Measurements from ENCODE around the gene ECSCR.
"Not testable (repeated sequence)": the region's sequence is repeated elsewhere in the genome, so short reads cannot be mapped to it uniquely, and the experiment has no call there.

ECSCR gene

DNA sequence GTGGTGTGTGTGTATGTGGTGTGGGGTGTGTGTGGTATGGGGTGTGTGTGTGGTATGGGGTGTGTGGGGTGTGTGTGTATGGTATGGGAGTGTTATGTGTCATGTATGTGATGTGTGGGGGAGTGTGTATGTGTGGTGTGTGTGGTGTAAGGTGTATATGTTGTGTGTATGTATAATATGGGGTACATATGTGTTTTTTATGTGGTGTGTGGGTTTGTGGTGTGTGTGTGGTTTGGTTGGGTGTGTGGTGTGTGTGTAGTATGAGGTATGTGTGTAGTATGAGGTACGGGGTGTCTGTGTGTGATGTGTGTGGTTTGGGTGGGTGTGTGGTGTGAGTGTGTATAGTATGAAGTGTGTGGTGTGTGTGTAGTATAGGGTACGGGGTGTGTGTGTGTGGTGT is 11.4 kb downstream of the ECSCR start:
- Histone ChIP-seq H3K4me1 (ENCODE audit: insufficient read depth, low read length) (no peaks in the 10 kb centered on the region), H2AFZ (ENCODE audit: low read depth, low read length) (no peak overlapping the region), H3K27me3 (ENCODE audit: insufficient read depth, low read length) (no peaks in the 10 kb centered on the region), H3K9me3 (ENCODE audit: low read length) (no peaks in the 10 kb centered on the region), H3K4me3 (ENCODE audit: low read length) (no peak overlapping the region), H3K36me3 (ENCODE audit: insufficient read depth, low read length) (no peaks in the 10 kb centered on the region)

DNA sequence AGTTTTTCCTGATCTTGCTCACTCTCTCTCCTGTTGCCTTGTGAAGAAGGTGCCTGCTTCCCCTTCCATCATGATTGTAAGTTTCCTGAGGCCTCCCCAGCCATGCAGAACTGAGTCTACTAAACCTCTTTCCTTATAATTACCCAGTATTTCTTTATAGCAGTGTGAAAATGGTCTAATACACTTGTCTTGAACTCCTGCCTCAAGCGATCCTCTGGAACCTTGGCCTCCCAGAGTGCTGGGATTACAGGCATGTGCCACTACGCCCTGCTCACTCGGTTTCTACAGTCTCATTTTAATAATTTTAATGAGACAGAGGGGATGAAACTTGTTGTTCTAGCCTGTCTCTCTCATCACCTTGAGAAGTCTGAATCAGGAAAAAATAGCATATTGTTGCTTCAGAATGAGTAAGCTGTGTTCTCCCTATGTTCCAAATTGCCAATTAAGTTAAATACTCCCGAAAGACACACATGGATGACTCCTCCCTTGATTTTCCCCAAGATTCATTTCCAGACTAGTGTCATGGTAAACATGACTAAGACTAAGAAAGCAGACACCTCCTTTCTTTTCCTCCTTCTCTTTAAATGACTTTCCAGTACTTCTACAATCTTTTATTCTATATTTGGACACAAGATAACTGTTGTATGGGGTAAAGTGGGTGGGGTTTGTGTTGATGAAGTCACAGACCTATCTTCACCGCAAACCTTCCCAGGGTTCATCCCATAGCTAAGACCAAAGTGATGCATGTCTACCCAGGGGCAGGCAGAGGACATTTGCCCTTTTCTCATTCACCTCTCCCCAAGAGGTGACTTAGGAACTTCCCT is 15.4 kb downstream of the ECSCR start:
- H3K4me1 ChIP-seq (ENCODE audit: insufficient read depth, low read length): no peaks in the 10 kb centered on the region
- no peaks in the 10 kb centered on the region for H3K36me3 ChIP-seq (ENCODE audit: insufficient read depth, low read length)
- no peaks in the 10 kb centered on the region for H3K9me3 ChIP-seq (ENCODE audit: low read length)
- no peak overlapping the region for H3K4me3 ChIP-seq (ENCODE audit: low read length)
- peaks cover 5% of the 10 kb centered on the region for H3K27me3 ChIP-seq (ENCODE audit: insufficient read depth, low read length)
- H2AFZ ChIP-seq (ENCODE audit: low read depth, low read length): no peak overlapping the region

DNA sequence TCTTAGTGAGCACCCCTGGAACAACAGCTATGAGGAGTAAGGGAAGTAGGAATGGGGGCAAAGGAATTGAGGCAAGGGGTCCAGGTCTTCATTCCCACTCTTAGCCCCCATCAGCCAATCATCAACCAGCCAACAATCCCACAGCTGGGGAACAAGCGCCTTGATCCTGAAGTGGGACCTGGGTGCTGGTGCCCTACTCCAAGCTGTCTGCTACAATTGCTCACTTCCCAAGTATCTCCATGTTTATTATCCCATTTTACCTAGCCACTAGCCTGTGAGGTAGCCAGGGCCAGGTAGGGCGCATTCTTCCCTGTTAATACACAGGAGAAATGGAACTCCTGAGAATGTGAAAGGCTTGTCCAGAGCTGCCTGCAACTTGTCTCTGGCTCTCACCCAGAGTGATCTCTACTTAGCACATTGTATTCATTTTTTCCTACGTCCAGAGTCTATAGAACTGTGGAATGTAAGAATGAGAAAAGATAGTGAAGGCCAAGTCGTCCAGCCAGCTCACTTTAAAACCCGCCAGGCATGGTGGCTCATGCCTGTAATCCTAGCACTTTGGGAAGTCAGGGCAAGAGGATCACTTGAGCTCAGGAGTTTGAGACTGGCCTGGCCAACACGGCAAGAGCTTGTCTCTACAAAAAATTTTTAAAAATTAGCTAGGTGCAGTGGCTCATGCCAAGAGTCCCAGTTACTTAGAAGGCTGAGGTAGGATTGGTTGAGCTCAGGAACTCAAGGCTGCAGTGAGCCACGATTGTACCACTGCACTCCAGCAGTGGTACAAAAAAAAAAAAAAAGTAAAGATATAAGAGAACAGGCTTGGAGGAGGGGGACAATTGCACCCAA is 17.0 kb downstream of the ECSCR start:
- Histone ChIP-seq H3K27me3 (ENCODE audit: insufficient read depth, low read length) (peaks cover 9% of the 10 kb centered on the region), H3K4me1 (ENCODE audit: insufficient read depth, low read length) (no peaks in the 10 kb centered on the region), H3K9me3 (ENCODE audit: low read length) (no peaks in the 10 kb centered on the region), H3K36me3 (ENCODE audit: insufficient read depth, low read length) (no peaks in the 10 kb centered on the region), H2AFZ (ENCODE audit: low read depth, low read length) (no peak overlapping the region), H3K4me3 (ENCODE audit: low read length) (no peak overlapping the region)

DNA sequence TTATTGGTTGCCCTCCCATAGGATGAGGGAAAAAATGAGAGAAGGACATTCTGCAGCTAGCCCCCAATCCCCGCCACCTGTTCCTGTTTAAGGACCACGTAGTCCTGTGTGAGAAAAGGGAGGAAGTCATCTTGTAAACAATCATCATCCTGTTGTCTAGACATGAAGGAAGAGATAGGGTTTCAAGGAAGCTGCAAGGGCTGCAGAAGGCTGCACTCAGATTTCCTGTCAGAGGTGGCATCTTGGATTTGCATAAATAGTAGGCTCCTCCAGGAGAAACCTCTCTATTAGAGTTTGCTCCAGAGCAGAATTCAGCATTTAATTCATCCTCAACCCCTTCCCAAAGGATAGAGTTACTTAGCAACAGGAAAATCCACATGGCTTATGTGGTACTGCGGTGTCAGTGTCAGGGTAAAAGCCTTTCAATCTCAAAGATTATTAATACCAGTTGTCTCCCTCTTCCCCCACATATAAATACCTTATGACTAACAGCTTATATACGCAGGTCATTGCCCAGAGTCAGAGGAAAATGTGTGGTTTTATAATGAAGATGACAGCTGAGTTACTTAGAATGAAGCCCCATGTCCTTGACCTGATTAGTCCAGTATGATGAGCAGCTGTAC is 18.6 kb downstream of the ECSCR start:
- H3K27me3 ChIP-seq (ENCODE audit: insufficient read depth, low read length): peaks cover 9% of the 10 kb centered on the region
- no peaks in the 10 kb centered on the region for H3K9me3 ChIP-seq (ENCODE audit: low read length)
- H2AFZ ChIP-seq (ENCODE audit: low read depth, low read length): no peak overlapping the region
- no peak overlapping the region for H3K4me3 ChIP-seq (ENCODE audit: low read length)
- peaks cover 6% of the 10 kb centered on the region for H3K4me1 ChIP-seq (ENCODE audit: insufficient read depth, low read length)
- H3K36me3 ChIP-seq (ENCODE audit: insufficient read depth, low read length): no peaks in the 10 kb centered on the region

DNA sequence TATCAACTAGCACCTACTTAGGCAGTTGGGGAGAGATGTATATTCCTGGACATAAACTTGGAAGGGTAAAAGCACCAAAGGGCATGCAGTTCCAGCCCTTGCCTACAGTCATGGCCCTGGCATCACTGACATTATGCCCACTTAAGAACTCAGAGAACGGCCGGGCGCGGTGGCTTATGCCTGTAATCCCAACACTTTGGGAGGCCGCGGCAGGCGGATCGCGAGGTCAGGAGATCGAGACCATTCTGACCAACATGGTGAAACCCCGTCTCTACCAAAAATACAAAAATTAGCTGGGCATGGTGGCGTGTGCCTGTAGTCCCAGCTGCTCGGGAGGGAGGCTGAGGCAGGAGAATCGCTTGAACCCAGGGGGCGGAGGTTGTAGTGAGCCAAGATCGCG is 22.1 kb downstream of the ECSCR start:
- not testable (repeated sequence) for H3K27me3 ChIP-seq (ENCODE audit: insufficient read depth, low read length); H2AFZ ChIP-seq (ENCODE audit: low read depth, low read length); H3K9me3 ChIP-seq (ENCODE audit: low read length); H3K4me3 ChIP-seq (ENCODE audit: low read length); H3K36me3 ChIP-seq (ENCODE audit: insufficient read depth, low read length)
- H3K4me1 ChIP-seq (ENCODE audit: insufficient read depth, low read length): peaks cover 12% of the 10 kb centered on the region

DNA sequence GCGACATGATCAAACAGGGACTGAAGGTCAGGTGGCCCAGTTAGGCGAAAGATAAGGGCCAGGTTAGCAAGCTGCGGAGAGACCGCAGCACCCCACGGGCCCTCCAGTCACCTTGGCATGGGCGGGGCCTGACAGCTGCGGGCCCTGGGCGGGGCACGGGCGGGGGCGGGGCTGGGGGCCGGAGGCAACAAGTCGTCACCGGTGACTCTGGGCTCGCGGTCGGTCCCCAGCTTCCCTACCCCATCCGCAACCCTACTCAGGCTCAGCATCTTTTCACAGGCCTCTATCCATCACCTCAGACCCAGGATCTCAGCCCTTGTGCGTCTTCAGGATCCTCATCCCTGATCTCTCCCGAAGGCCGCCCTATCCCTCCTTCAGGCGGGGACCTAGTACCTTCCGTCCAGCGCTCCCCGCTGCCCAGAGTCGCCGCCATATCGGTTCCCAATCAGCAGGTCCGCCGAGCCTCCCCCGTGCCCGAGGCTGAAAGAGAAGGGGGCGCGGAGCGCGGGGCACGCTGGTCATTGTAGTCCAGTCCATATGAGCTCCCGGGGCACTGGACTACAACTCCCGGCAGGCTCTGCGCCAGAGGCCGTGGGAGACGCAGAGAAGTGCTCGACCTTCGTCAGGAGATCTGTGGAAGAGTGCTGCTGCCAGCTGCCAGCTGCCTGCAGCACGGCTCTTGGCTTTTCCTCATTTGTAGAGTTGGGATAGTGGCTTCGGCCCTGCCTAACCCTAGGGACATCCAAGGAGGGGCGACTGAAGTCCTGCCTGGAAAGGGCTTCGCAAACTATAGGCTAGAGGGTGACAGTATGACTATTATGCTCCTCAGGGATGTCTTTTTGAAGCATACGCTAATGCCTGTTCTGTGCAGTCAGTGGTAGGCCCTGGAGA is 23.3 kb downstream of the ECSCR start, which contains the start of gene DNAJC18:
Gene DNAJC18 (minus strand): TSS at position 513 of the 891 bp plus-strand sequence. CDS start 80 bp downstream, at position 433.
- no peaks in the 10 kb centered on the region for H3K9me3 ChIP-seq (ENCODE audit: low read length)
- H2AFZ ChIP-seq (ENCODE audit: low read depth, low read length): peak within 1 kb of the TSS; percentile 80
- peaks cover 9% of the 10 kb centered on the region for H3K27me3 ChIP-seq (ENCODE audit: insufficient read depth, low read length)
- H3K4me3 ChIP-seq (ENCODE audit: low read length): peak within 1 kb of the TSS; percentile 74
- H3K4me1 ChIP-seq (ENCODE audit: insufficient read depth, low read length): peaks cover 12% of the 10 kb centered on the region
- H3K36me3 ChIP-seq (ENCODE audit: insufficient read depth, low read length): peaks cover 10% of the 10 kb centered on the region

DNA sequence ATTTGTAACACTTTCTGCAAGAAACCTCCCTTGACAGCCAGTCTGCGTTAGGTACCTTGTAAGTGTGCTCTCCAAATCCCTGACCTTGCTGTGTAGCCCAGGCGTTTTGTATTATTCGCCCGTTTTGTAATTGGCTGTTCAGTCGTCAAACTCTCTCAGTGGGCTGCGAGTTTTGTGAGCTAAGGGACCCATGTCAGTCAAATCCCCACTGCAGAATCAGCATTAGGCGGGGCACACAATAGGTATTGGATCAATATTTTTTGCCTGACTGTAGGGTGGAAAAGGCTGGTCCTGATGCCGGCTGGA is 23.9 kb downstream of the ECSCR start:
- Histone ChIP-seq H3K36me3 (ENCODE audit: insufficient read depth, low read length) (peaks cover 13% of the 10 kb centered on the region), H3K27me3 (ENCODE audit: insufficient read depth, low read length) (peaks cover 9% of the 10 kb centered on the region), H2AFZ (ENCODE audit: low read depth, low read length) (peak overlapping the region; percentile 80), H3K9me3 (ENCODE audit: low read length) (no peaks in the 10 kb centered on the region), H3K4me1 (ENCODE audit: insufficient read depth, low read length) (peaks cover 12% of the 10 kb centered on the region), H3K4me3 (ENCODE audit: low read length) (peak overlapping the region; percentile 74)

DNA sequence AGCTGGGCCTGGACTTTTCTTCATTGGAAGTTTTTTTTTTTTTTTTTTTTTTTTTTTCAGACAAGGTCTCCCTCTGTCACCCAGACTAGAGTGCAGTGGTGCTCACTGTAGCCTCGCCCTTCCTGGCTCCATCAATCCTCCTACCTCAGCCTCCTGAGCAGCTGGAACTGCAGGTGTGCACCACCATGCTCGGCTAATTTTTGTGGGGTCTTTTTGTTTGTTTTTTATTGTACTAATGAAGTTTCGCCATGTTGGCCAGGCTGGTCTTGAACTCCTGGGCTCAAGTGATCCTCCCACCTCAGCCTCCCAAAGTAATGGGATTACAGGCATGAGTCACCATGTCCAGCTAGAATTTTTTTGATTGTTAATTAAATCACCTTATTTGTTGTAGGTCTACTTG is 26.9 kb downstream of the ECSCR start:
- Histone ChIP-seq H3K27me3 (ENCODE audit: insufficient read depth, low read length) (no peaks in the 10 kb centered on the region), H2AFZ (ENCODE audit: low read depth, low read length) (no peak overlapping the region), H3K4me3 (ENCODE audit: low read length) (no peak overlapping the region), H3K36me3 (ENCODE audit: insufficient read depth, low read length) (peaks cover 25% of the 10 kb centered on the region), H3K9me3 (ENCODE audit: low read length) (no peaks in the 10 kb centered on the region), H3K4me1 (ENCODE audit: insufficient read depth, low read length) (peaks cover 12% of the 10 kb centered on the region)

DNA sequence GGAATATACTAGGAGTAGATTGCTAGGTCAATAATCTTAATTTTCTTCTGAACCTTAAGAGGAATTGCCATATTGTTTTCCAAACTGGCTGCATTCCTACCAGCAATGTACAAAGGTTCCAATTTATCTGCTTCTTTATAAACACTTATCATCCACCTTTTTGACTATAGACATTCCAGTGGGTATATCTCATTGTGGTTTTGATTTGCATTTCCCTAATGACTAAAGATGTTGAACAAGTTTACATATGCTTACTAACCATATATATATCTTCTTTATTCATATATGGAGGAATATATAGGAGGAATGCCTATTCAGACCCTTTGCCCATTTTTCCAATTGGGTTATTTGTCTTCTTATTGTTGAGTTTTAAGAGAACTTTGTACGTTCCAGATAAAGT is 30.8 kb downstream of the ECSCR start:
- no peaks in the 10 kb centered on the region for H3K9me3 ChIP-seq (ENCODE audit: low read length)
- H3K27me3 ChIP-seq (ENCODE audit: insufficient read depth, low read length): no peaks in the 10 kb centered on the region
- no peaks in the 10 kb centered on the region for H3K4me1 ChIP-seq (ENCODE audit: insufficient read depth, low read length)
- peaks cover 40% of the 10 kb centered on the region for H3K36me3 ChIP-seq (ENCODE audit: insufficient read depth, low read length)
- no peak overlapping the region for H2AFZ ChIP-seq (ENCODE audit: low read depth, low read length)
- H3K4me3 ChIP-seq (ENCODE audit: low read length): no peak overlapping the region

DNA sequence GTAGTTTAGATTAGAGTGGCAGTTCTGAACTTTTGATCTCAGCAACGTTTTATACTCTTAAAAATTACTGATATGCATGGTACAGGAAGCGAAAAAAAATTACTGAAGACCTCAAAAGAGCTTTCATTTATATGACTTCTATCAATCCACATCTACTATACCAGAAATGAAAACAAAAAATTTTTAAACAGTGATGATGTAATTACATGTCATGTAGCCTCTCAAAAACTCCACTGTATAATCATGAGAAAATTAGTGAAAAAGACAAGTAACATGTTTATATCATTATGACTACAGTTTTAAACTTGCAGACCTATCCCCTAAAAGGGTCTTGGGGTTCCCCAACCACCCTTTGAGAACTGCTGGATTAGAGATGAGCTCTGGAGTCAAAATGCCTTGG is 32.5 kb downstream of the ECSCR start:
- no peaks in the 10 kb centered on the region for H3K9me3 ChIP-seq (ENCODE audit: low read length)
- H3K36me3 ChIP-seq (ENCODE audit: insufficient read depth, low read length): peaks cover 49% of the 10 kb centered on the region
- no peaks in the 10 kb centered on the region for H3K4me1 ChIP-seq (ENCODE audit: insufficient read depth, low read length)
- no peak overlapping the region for H3K4me3 ChIP-seq (ENCODE audit: low read length)
- no peak overlapping the region for H2AFZ ChIP-seq (ENCODE audit: low read depth, low read length)
- H3K27me3 ChIP-seq (ENCODE audit: insufficient read depth, low read length): no peaks in the 10 kb centered on the region

DNA sequence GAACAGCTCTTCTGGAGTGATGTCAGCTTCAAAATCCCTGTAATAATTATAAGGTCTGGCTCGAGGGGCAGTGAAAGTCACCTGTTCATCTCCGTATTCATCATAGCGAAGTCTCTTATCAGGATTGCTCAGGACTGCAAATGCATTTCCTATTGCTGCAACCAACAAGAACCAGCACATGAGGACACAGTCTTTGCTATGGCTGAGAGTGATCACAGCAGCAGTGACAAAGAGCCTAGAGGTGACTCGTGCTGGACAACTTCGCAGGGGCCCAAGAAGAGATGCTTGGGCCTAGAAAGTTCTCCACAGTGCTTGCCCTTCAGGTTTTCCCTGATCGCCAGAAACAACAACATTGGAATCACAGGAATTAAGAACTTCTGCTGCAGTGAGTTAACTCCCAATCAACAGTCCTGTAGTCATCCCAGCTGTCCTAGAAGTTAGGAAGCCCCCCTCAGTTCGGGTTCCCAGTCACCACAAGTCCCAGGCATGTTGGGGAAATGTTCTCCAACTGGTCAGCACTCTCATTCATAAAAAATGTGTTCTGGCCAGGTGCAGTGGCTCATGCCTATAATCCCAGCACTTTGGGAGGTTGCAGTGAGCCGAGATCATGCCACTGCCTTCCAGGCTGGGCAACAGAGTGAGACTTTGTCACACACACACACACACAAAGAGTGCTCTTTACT is 36.2 kb downstream of the ECSCR start:
- no peak overlapping the region for H3K4me3 ChIP-seq (ENCODE audit: low read length)
- H2AFZ ChIP-seq (ENCODE audit: low read depth, low read length): no peak overlapping the region
- H3K36me3 ChIP-seq (ENCODE audit: insufficient read depth, low read length): peaks cover 47% of the 10 kb centered on the region
- H3K4me1 ChIP-seq (ENCODE audit: insufficient read depth, low read length): no peaks in the 10 kb centered on the region
- H3K9me3 ChIP-seq (ENCODE audit: low read length): no peaks in the 10 kb centered on the region
- H3K27me3 ChIP-seq (ENCODE audit: insufficient read depth, low read length): no peaks in the 10 kb centered on the region

DNA sequence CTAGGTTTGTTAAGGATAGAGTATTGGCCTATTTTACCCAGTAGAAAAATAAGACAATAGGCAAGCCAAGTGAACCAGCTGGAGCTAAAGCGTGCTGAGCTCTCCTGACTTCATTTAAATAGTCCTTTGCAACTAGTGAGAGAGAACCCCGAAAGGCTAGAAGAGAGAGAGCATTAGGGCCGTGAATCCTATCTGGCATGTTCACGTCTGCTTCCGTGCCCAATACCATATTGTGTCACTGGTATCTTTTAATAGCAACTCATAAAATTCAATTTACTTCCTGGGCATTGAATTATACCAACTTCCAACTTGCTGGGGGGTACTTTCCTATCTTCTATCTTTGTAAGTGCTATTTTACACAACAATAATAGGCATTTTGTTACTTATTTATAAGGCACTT is 37.0 kb downstream of the ECSCR start:
- no peaks in the 10 kb centered on the region for H3K4me1 ChIP-seq (ENCODE audit: insufficient read depth, low read length)
- no peaks in the 10 kb centered on the region for H3K27me3 ChIP-seq (ENCODE audit: insufficient read depth, low read length)
- no peak overlapping the region for H3K4me3 ChIP-seq (ENCODE audit: low read length)
- no peak overlapping the region for H2AFZ ChIP-seq (ENCODE audit: low read depth, low read length)
- H3K9me3 ChIP-seq (ENCODE audit: low read length): no peaks in the 10 kb centered on the region
- H3K36me3 ChIP-seq (ENCODE audit: insufficient read depth, low read length): peaks cover 51% of the 10 kb centered on the region
